Adrenal gland (tissue), 19 donors: ENCODE results near the gene ANK3. TPM values are rescaled to one million over a fixed set of nuclear protein-coding genes. Genes with fewer than 3 reads are reported as not detected.
A peak's percentile ranks its signal among the peaks of the same experiment; 100 is the strongest.

Experiments
- DNase-seq, 7 donors: peaks; one replicate each; pipeline ENCODE4 v3.0.0-alpha.2; 2019 to 2020
- H3K27ac ChIP-seq, 5 donors: fragments of 200-600 bp; sonication (generic) in 4 of 5; 1 replicate in 3 of 5; 2 replicates in 2 of 5; pipeline versions ENCODE4 v1.5.1 to v1.8.0; 2016 to 2020; ENCODE audit warnings: mild to moderate bottlenecking in 1 of 5
- H3K27me3 ChIP-seq: fragments of 200-600 bp; 2 replicates; pipeline ENCODE4 v1.8.0; 2021
- H3K36me3 ChIP-seq, 2 donors: fragments of 200-600 bp; replicated peaks in 1 of 2; 1 replicate in 1 of 2; 2 replicates in 1 of 2; pipeline versions ENCODE4 v1.5.1 to v1.8.0; 2018 to 2022
- H3K4me1 ChIP-seq, 2 donors: fragments of 200-600 bp; replicated peaks in 1 of 2; 1 replicate in 1 of 2; 2 replicates in 1 of 2; pipeline versions ENCODE4 v1.5.1 to v1.8.0; 2018 to 2021
- H3K4me3 ChIP-seq, 4 donors: fragments of 200-600 bp; sonication (generic) in 3 of 4; one replicate each; pipeline ENCODE4 v1.5.1; 2016 to 2018
- H3K9me3 ChIP-seq, 3 donors: fragments of 200-600 bp; sonication (generic) in 1 of 3; replicated peaks in 1 of 3; 1 replicate in 2 of 3; 2 replicates in 1 of 3; pipeline versions ENCODE4 v1.5.1 to v1.8.0; 2016 to 2021
- POLR2A ChIP-seq, 2 donors: fragments of 450-650 bp; IDR thresholded peaks; one replicate each; pipeline ENCODE4 v1.6.1; 2017; ENCODE audit warnings: antibody characterized with exemption in 2 of 2, mild to moderate bottlenecking in 2 of 2, moderate library complexity in 1 of 2
- WGBS, 4 donors: extraction: QIAGEN DNeasy Blood & Tissue Kit in 2 of 4; methylation state at CpG; one replicate each; pipeline versions ENCODE4 v1.1.5 to v1.1.7; 2013 to 2017; 5-methylcytosine and 5-hydroxymethylcytosine counted together
- intact Hi-C, 2 donors: fragments of 100-400 bp; cut with DNase I; formaldehyde crosslinking; loops; one replicate each; pipeline versions ENCODE4 v1.14.1 to v1.15.0; 2022 to 2023
- long read RNA-seq, 10 donors: library from polyadenylated mRNA in 3 of 10; unstranded in 2 of 10; stranded (forward) in 1 of 10; transcript quantifications; one replicate each; pipeline ENCODE4 v2.0.0 and lab custom pipeline, GENCODE V29; 2021 to 2026
- polyA plus RNA-seq, 3 donors: library from polyadenylated mRNA; stranded (reverse); fragments of 200-250 nt in 2 of 3; fragments of 350-450 nt in 1 of 3; fragmentation: Illumina TruSeq in 1 of 3; extraction: RNeasy Lipid Tissue Mini Kit (QIAGEN cat#74804) in 1 of 3; gene quantifications; one replicate each; pipeline ENCODE4 v1.2.3, GENCODE V29; 2013 to 2014
- total RNA-seq, 9 donors: library from RNA; depleted of rRNA in 4 of 9; stranded (reverse); fragments of >200 nt in 4 of 9; fragments of 120-200 nt in 1 of 9; fragmentation: NEBNext Ultra II Directional in 1 of 9; extraction: Animal tissue kit (Norgen Biotek cat#: 25700) in 1 of 9; gene quantifications; one replicate each; pipeline versions ENCODE4 v1.1.0 to v1.2.4, GENCODE V29; 2013 to 2023
- TF ChIP-seq, protein P1 (sequence below), 6 experiments: fragments of 450-650 bp in 4 of 6; fragments of 200-600 bp in 2 of 6; sonication (generic) in 1 of 6; IDR thresholded peaks; 1 replicate in 5 of 6; 2 replicates in 1 of 6; pipeline versions ENCODE4 v1.5.1 to v1.8.0; 2016 to 2021; ENCODE audit warnings: antibody characterized with exemption in 6 of 6, mild to moderate bottlenecking in 2 of 6, moderate library complexity in 1 of 6
- donor health status: healthy with polysubstance abuse.
- donor health status: Bipolar disorder and iron deficiency.
- donor health status: DM: yes; HTN: yes; CAD: no.
- donor health status: DM: no; HTN: no; CAD: no.
- donor health status: DM: no; HTN: no; CAD: no.
- donor health status: DM: yes; HTN: yes; CAD: no.

Gene ANK3
- total RNA-seq = 10 to 100 TPM in 8 of 9 donors, 1 to 10 TPM in 1; 9.3 to 48.1 (median 21.2) TPM
- 10 to 100 TPM in 1 of 3 donors, 1 to 10 TPM in 2; 2.6 to 12.2 (median 6.2) TPM for polyA plus RNA-seq
- long read RNA-seq, donor 1 = 0 reads
- long read RNA-seq, donor 2, partial matches to known transcripts = 0 of 2 reads
- long read RNA-seq, donor 2, other reads (novel, unspliced or antisense) = 0 of 2 reads
- long read RNA-seq, donor 3, partial matches to known transcripts = 0 of 2 reads
- long read RNA-seq, donor 3, other reads (novel, unspliced or antisense) = 0 of 2 reads
- long read RNA-seq, donor 4, partial matches to known transcripts = 1 of 2 reads
- long read RNA-seq, donor 4, other reads (novel, unspliced or antisense) = 0 of 2 reads
- long read RNA-seq, donor 5, partial matches to known transcripts = 1 of 3 reads
- long read RNA-seq, donor 5, other reads (novel, unspliced or antisense) = 1 of 3 reads
- long read RNA-seq, donor 6, partial matches to known transcripts = 1 of 2 reads
- long read RNA-seq, donor 6, other reads (novel, unspliced or antisense) = 1 of 2 reads
- long read RNA-seq, donor 7, partial matches to known transcripts = 7 of 7 reads
- long read RNA-seq, donor 7, other reads (novel, unspliced or antisense) = 0 of 7 reads
- long read RNA-seq, donor 8 = 0 reads
- long read RNA-seq, donor 9, partial matches to known transcripts = 0 of 1 reads
- long read RNA-seq, donor 9, other reads (novel, unspliced or antisense) = 0 of 1 reads
- long read RNA-seq, donor 10 = 0 reads

- H3K4me1 ChIP-seq = peaks cover 0 to 5% of the 10 kb centered on the region in 2 donors
- no peak within 1 kb of the TSS for H3K27ac ChIP-seq
- no peaks in the 10 kb centered on the region for H3K27me3 ChIP-seq
- DNase-seq = no peak
- intact Hi-C loops = no loop called here
- no peak within 1 kb of the TSS for H3K4me3 ChIP-seq
- 78 to 80% (median 79%) methylated on average over 10 of the region's 10 CpGs for WGBS, 4 donors
- no peaks in the 10 kb centered on the region for H3K9me3 ChIP-seq
- no peaks in the 10 kb centered on the region for H3K36me3 ChIP-seq
- TF ChIP-seq POLR2A (IDR thresholded peaks at IDR 0.05) = no peak
- TF ChIP-seq, protein P1, sequence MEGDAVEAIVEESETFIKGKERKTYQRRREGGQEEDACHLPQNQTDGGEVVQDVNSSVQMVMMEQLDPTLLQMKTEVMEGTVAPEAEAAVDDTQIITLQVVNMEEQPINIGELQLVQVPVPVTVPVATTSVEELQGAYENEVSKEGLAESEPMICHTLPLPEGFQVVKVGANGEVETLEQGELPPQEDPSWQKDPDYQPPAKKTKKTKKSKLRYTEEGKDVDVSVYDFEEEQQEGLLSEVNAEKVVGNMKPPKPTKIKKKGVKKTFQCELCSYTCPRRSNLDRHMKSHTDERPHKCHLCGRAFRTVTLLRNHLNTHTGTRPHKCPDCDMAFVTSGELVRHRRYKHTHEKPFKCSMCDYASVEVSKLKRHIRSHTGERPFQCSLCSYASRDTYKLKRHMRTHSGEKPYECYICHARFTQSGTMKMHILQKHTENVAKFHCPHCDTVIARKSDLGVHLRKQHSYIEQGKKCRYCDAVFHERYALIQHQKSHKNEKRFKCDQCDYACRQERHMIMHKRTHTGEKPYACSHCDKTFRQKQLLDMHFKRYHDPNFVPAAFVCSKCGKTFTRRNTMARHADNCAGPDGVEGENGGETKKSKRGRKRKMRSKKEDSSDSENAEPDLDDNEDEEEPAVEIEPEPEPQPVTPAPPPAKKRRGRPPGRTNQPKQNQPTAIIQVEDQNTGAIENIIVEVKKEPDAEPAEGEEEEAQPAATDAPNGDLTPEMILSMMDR (IDR thresholded peaks at IDR 0.05) = no peak
Measured at GRCh38 chr10:60389413-60390025, at the start of gene ANK3. ANK3 (minus strand) TSS chr10:60389875; CDS start chr10:60389538, 337 bp downstream.

DNA sequence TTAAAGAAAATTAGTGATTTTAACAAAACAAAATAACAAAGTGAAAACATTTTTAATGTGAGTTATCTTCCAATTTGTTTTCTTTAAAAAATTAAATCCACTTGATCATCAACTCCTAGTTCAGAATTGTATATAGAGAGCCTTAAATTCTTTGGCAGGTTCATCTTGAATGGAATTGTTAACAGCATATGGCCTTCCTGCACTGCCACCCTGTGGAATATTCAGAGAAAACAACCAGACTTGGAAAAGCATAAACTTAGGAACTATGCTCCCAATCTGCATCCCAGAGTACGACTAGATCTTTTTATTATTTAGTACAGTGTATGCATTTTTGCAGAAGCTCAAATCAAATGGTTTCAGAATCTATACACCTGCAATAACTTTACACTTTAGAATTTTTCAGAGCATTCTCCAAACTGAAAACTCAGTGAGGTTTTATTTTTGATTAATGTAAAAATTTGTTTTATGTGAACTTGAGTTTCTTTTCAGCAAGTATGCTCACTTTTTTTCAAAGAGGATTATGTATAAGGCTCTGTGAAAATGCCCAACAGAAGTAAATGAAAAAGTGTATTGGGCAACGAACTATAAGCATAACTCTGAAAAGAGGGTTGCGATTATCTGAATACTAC, 44.9 kb upstream of the ANK3 start:
- peaks cover 0 to 7% of the 10 kb centered on the region in 2 donors for H3K4me1 ChIP-seq
- intact Hi-C loops = loop anchor here (5.0 to 10.0 kb wide), 4 partner anchors 122 to 330 kb away; no protein-coding TSS in a partner anchor
- no peaks in the 10 kb centered on the region for H3K27me3 ChIP-seq
- peak; percentile 15 to 64 (median 35) for DNase-seq
- H3K36me3 ChIP-seq = no peaks in the 10 kb centered on the region
- WGBS, 4 donors = 53 to 61% (median 54%) methylated on average over 3 of the region's 3 CpGs
- H3K4me3 ChIP-seq = no peak overlapping the region
- TF ChIP-seq, protein P1 (IDR thresholded peaks at IDR 0.05) = peak; percentile 39 to 78 (median 68)
- no peak for TF ChIP-seq POLR2A (IDR thresholded peaks at IDR 0.05)
- H3K27ac ChIP-seq = no peak overlapping the region
- H3K9me3 ChIP-seq = no peaks in the 10 kb centered on the region

- Histone ChIP-seq H3K27me3 (no peaks in the 10 kb centered on the region), H3K4me3 (no peak overlapping the region), H3K27ac (no peak overlapping the region), H3K9me3 (no peaks in the 10 kb centered on the region), H3K36me3 (no peaks in the 10 kb centered on the region), H3K4me1 (peaks cover 0 to 7% of the 10 kb centered on the region in 2 donors)
- TF ChIP-seq POLR2A (IDR thresholded peaks at IDR 0.05) = no peak
- TF ChIP-seq, protein P1 (IDR thresholded peaks at IDR 0.05) = no peak
- WGBS, 4 donors = 42 to 53% (median 48%) methylated on average over 3 of the region's 3 CpGs
- intact Hi-C loops = loop anchor here (5.0 to 10.0 kb wide), 4 partner anchors 121 to 329 kb away; no protein-coding TSS in a partner anchor
- DNase-seq = no peak
Measured at GRCh38 chr10:60433684-60434083, 44.0 kb upstream of the ANK3 start.
